HG03280 (cell line): ENCODE measurements around the gene NHSL1.
"Not testable (repeated sequence)": the region's sequence is repeated elsewhere in the genome, so short reads cannot be mapped to it uniquely, and the experiment has no call there.

Experiments
- ATAC-seq: cut with Tn5 transposase; IDR thresholded peaks from one replicate; pipeline ENCODE4 v1.9.1; 2021; ENCODE audit warnings: mild to moderate bottlenecking, moderate library complexity; ENCODE audit not compliant: unreplicated experiment

Gene NHSL1

GRCh38 chr6:138430361-138431145, 68.7 kb downstream of the NHSL1 start:
- no peak for ATAC-seq

GRCh38 chr6:138429761-138430160, 69.5 kb downstream of the NHSL1 start:
- ATAC-seq = no peak

GRCh38 chr6:138428944-138429598, 70.2 kb downstream of the NHSL1 start:
- no peak for ATAC-seq

GRCh38 chr6:138427701-138428100, 71.6 kb downstream of the NHSL1 start:
- ATAC-seq = no peak

- ATAC-seq = no peak
Observed at GRCh38 chr6:138426500-138427123, 72.7 kb downstream of the NHSL1 start.

GRCh38 chr6:138425256-138425655, 74.0 kb downstream of the NHSL1 start:
- not testable (repeated sequence) for ATAC-seq

GRCh38 chr6:138424004-138424904, 75.0 kb downstream of the NHSL1 start:
- ATAC-seq = no peak

- ATAC-seq = no peak
Observed at GRCh38 chr6:138422861-138423260, 76.4 kb downstream of the NHSL1 start.

- ATAC-seq = no peak
Observed at GRCh38 chr6:138421608-138422007, 77.7 kb downstream of the NHSL1 start.

GRCh38 chr6:138421089-138421488, 78.2 kb downstream of the NHSL1 start:
- ATAC-seq = no peak

- no peak for ATAC-seq
Observed at GRCh38 chr6:138420356-138420755, 78.9 kb downstream of the NHSL1 start.

- ATAC-seq = no peak
Observed at GRCh38 chr6:138419766-138420165, 79.5 kb downstream of the NHSL1 start.

- ATAC-seq = no peak
Observed at GRCh38 chr6:138418118-138418742, 81.1 kb downstream of the NHSL1 start.

- no peak for ATAC-seq
Observed at GRCh38 chr6:138417493-138418117, 81.7 kb downstream of the NHSL1 start.

GRCh38 chr6:138416206-138416605, 83.1 kb downstream of the NHSL1 start:
- no peak for ATAC-seq

GRCh38 chr6:138415125-138415524, 84.2 kb downstream of the NHSL1 start:
- ATAC-seq = no peak

GRCh38 chr6:138410972-138411880, 88.1 kb downstream of the NHSL1 start:
- ATAC-seq = no peak

- ATAC-seq = no peak
Observed at GRCh38 chr6:138410048-138410735, 89.1 kb downstream of the NHSL1 start.
